Naive B cell (primary cell): Measurements from ENCODE around the gene SBNO2. TPM values are rescaled to one million over a fixed set of nuclear protein-coding genes. Genes with fewer than 3 reads are reported as not detected.

Experiments used
- ATAC-seq, 2 donors: fragments of 150-1000 bp; cut with Tn5 transposase; 2 replicates each; pipeline ENCODE4 v1.10.0; 2021; ENCODE audit warnings: low read depth in 2 of 2, mild to moderate bottlenecking in 2 of 2, moderate library complexity in 2 of 2
- DNase-seq: peaks from one replicate; pipeline ENCODE4 v3.0.0; 2022
- H3K27ac Mint-ChIP-seq, 6 donors: one replicate each; pipeline ENCODE4 v1.8.0; 2020 to 2022; ENCODE audit warnings: mild to moderate bottlenecking in 6 of 6, mixed read lengths in 6 of 6, moderate library complexity in 5 of 6, inconsistent platforms in 2 of 6
- H3K27me3 Mint-ChIP-seq, 3 donors: one replicate each; pipeline ENCODE4 v1.8.0; 2021 to 2022; ENCODE audit warnings: mixed read lengths in 3 of 3, mild to moderate bottlenecking in 1 of 3
- H3K36me3 Mint-ChIP-seq, 2 donors: one replicate each; pipeline ENCODE4 v1.8.0; 2020 to 2022; ENCODE audit warnings: mixed read lengths in 2 of 2, inconsistent platforms in 1 of 2, mild to moderate bottlenecking in 1 of 2
- H3K4me1 Mint-ChIP-seq, 3 donors: one replicate each; pipeline ENCODE4 v1.8.0; 2020 to 2022; ENCODE audit warnings: mixed read lengths in 3 of 3, inconsistent platforms in 1 of 3, mild to moderate bottlenecking in 1 of 3, moderate library complexity in 1 of 3
- H3K4me3 Mint-ChIP-seq, 8 donors: one replicate each; pipeline ENCODE4 v1.8.0; 2020 to 2022; ENCODE audit warnings: mild to moderate bottlenecking in 8 of 8, mixed read lengths in 8 of 8, moderate library complexity in 8 of 8, inconsistent platforms in 2 of 8
- H3K9me3 Mint-ChIP-seq, 7 donors: one replicate each; pipeline ENCODE4 v1.8.0; 2020 to 2022; ENCODE audit warnings: mixed read lengths in 7 of 7, mild to moderate bottlenecking in 5 of 7, inconsistent platforms in 2 of 7, moderate library complexity in 1 of 7
- polyA plus RNA-seq, 6 donors: library from polyadenylated mRNA; unstranded; fragments of 300-500 nt; fragmentation: Illumina TruSeq; gene quantifications; one replicate each; pipeline ENCODE4 v1.2.3, GENCODE V29; 2021; ENCODE audit warnings: low read depth in 6 of 6

Gene SBNO2
- polyA plus RNA-seq, 6 donors from 2014 or later: 0.78 to 2.3 (median 1.3) TPM

DNA sequence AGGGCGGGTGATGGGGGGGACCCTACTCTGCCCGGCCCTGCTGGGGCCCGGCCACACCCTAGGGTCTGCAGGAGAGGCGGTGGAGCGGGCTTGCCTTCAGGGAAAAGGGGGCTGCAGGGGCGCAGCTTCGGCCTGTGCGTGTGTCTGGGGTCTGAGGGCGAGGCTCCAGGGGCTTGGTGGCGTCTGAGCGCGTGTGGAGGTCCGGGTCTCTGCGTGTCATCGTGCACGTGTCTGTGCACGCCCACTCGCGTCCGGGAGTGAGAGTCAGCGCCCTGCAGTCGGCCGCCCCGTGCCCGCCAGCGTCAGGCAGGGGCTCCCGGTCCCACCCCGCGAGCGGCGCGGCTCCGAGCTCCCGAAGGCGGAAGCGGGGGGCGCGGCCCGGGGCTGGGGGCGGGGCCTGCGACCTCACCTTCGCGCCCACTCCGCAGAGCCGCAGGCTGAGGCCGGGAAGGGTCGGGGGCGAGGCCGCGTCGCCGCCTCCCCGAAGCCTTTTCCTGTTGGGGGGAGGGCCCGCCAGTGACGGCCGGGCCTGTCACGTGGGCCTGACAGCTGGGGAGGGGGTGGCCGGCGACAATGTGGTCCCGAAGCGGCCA, 107.2 kb downstream of the SBNO2 start, which contains the start of gene ARHGAP45:
TSS of gene ARHGAP45 (plus strand) at position 420 of the 593 bp plus-strand sequence. CDS start 239 bp downstream, outside the sequence.
- peaks cover 6 to 12% of the 10 kb centered on the region in 2 donors for H3K36me3 Mint-ChIP-seq
- ATAC-seq (peak; percentile 54), DNase-seq (peak; percentile 84)
- peaks cover 0 to 2% (median 0%) of the 10 kb centered on the region in 7 donors for H3K9me3 Mint-ChIP-seq
- peak within 1 kb of the TSS; percentile 81 to 99 (median 96) for H3K4me3 Mint-ChIP-seq
- H3K27ac Mint-ChIP-seq: peak within 1 kb of the TSS; percentile 92 to 99 (median 96)
- H3K4me1 Mint-ChIP-seq: peaks cover 36 to 48% (median 45%) of the 10 kb centered on the region in 3 donors
- no peaks in the 10 kb centered on the region for H3K27me3 Mint-ChIP-seq

DNA sequence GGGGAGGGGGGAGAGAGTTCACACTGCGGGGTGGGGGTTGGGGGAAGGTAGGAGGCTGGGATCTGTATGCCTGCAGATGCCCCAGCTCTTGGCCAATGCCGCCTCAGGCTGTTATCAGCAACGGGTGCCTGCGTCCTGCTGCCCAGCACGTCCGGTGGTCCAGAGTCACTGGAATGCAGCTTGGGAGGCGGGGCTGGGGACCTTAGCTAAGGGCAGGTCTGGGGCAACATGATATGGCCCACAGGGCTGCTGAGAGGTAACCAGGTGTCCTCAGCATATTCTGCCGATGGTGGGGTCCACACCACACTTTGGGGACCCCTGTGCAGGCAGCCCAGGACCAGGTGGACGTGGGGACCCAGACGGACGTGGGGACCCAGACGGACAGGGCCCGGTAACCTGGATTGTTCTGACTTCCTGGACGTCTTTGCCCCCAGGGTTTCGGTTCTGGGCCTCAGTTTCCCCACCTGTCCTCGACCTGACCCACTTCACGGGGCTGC, 107.8 kb downstream of the SBNO2 start:
- DNase-seq (no peak), ATAC-seq (no peak)

DNA sequence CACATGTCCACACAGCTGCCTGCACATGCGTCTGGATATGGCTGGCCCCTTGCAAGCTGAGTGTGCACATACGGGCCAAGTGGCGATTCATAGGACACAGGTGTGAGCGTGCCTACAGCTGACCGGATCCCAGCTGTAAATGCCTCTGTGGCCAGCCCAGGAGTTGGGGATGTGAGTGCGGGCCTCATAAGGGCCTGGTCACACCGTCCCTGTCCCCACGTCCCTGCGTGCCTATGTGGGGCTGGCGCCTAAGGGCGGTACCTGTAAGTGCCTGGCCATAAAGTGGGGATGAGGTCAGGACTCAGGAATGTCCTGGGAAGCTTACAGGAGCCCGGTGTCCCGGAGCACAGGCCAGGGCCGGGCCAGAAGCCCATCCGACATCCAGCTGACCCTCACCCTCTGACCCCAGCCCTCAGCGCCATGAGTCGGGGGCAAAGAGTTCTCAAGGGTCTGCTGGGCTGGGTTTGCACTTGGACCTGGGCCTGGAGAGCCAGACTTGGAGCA, 108.4 kb downstream of the SBNO2 start:
- peak overlapping the region in 4 of 6 donors; percentile 65 to 90 (median 87) for H3K27ac Mint-ChIP-seq

More for the DNA sequence above, 107.8 kb downstream of the SBNO2 start:
- peak overlapping the region; percentile 74 to 97 (median 86) for H3K4me3 Mint-ChIP-seq
- peaks cover 0 to 2% (median 0%) of the 10 kb centered on the region in 7 donors for H3K9me3 Mint-ChIP-seq
- peaks cover 33 to 45% (median 41%) of the 10 kb centered on the region in 3 donors for H3K4me1 Mint-ChIP-seq
- H3K27me3 Mint-ChIP-seq: no peaks in the 10 kb centered on the region
- peaks cover 6 to 9% of the 10 kb centered on the region in 2 donors for H3K36me3 Mint-ChIP-seq
- peak overlapping the region in 3 of 6 donors; percentile 90 to 92 (median 92) for H3K27ac Mint-ChIP-seq

DNA sequence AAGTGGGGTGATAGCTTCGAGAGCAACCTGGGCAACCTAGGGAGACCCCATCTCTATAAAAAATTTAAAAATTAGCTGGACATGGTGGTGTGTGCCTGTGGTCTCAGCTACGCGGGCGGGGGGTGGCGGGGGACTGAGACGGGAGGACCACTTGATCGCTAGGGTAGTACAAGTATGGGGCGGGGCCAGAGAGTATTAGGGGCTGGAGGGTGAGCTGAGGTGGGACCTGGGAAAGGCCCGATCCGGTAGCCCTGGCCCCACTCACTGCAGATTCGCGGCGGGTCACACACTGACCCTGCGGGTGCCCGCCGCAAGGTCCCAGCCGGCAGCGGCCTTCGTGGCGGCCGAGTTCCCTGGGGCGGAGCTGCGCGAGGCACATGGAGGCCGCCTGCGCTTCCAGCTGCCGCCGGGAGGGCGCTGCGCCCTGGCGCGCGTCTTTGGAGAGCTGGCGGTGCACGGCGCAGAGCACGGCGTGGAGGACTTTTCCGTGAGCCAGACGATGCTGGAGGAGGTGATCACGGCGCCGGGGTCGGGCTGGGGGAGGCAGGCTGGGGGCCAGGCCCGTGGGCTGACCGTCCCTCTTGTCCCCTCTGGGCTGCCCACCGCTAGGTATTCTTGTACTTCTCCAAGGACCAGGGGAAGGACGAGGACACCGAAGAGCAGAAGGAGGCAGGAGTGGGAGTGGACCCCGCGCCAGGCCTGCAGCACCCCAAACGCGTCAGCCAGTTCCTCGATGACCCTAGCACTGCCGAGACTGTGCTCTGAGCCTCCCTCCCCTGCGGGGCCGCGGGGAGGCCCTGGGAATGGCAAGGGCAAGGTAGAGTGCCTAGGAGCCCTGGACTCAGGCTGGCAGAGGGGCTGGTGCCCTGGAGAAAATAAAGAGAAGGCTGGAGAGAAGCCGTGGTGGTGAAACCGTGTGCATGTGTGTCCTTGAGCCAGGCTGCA, 109.1 kb downstream of the SBNO2 start:
- DNase-seq (peak; percentile 58), ATAC-seq (peak; percentile 28 to 41)
- Mint-ChIP-seq H3K9me3 (peaks cover 0 to 2% (median 0%) of the 10 kb centered on the region in 7 donors), H3K36me3 (peaks cover 6 to 9% of the 10 kb centered on the region in 2 donors), H3K27ac (peak overlapping the region in 3 of 6 donors; percentile 56 to 84 (median 65)), H3K4me1 (peaks cover 30 to 45% (median 41%) of the 10 kb centered on the region in 3 donors), H3K4me3 (peak overlapping the region; percentile 55 to 97 (median 80)), H3K27me3 (no peaks in the 10 kb centered on the region)

More for the DNA sequence above, 108.4 kb downstream of the SBNO2 start:
- H3K4me3 Mint-ChIP-seq: peak overlapping the region; percentile 50 to 97 (median 80)
- H3K9me3 Mint-ChIP-seq: peaks cover 0 to 2% (median 0%) of the 10 kb centered on the region in 7 donors
- DNase-seq (no peak), ATAC-seq (no peak)
- H3K36me3 Mint-ChIP-seq: peaks cover 6 to 9% of the 10 kb centered on the region in 2 donors
- no peaks in the 10 kb centered on the region for H3K27me3 Mint-ChIP-seq
- peaks cover 33 to 45% (median 41%) of the 10 kb centered on the region in 3 donors for H3K4me1 Mint-ChIP-seq

DNA sequence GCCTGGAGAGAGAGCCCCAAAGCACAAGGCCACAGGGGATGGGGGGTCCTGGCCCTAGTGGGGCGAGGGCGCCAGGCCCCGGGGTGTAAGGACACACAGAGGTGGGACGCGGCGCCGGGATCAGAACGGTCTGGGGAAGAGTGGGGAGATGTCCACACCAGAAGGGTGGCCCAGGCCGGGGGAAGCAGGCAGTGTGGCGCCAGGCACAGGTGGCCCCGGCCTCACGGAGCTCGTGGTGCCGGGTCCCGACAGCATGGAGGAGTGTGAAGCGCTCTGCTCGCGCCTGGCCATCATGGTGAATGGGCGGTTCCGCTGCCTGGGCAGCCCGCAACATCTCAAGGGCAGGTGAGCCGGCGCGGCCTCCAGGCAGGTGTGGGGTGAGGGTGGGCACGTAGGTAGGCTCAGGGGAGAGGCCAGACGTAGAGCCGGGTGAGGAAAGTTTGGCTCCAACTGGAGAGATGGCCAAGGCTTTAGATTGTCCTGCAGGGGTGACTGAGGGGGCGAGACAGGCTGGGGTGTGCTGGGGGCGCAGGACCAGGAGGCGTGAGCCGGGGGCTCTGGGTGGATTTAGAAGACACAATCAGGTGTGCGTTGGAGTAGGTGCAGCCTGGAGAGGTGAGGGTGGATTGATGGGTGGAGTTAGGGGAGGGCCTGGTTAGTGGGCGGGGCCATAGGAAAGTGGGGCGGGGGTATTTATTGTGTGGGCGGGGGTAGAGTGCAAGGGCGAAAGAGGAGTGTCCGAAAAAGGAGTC, 110.0 kb downstream of the SBNO2 start:
- Mint-ChIP-seq H3K4me3 (peak overlapping the region in 3 of 8 donors; percentile 32 to 81 (median 61)), H3K9me3 (peaks cover 0 to 9% (median 0%) of the 10 kb centered on the region in 7 donors), H3K36me3 (peaks cover 4 to 6% of the 10 kb centered on the region in 2 donors), H3K4me1 (peaks cover 22 to 41% (median 35%) of the 10 kb centered on the region in 3 donors), H3K27me3 (no peaks in the 10 kb centered on the region), H3K27ac (peak overlapping the region in 4 of 6 donors; percentile 56 to 82 (median 68))
- ATAC-seq (no peak), DNase-seq (no peak)

DNA sequence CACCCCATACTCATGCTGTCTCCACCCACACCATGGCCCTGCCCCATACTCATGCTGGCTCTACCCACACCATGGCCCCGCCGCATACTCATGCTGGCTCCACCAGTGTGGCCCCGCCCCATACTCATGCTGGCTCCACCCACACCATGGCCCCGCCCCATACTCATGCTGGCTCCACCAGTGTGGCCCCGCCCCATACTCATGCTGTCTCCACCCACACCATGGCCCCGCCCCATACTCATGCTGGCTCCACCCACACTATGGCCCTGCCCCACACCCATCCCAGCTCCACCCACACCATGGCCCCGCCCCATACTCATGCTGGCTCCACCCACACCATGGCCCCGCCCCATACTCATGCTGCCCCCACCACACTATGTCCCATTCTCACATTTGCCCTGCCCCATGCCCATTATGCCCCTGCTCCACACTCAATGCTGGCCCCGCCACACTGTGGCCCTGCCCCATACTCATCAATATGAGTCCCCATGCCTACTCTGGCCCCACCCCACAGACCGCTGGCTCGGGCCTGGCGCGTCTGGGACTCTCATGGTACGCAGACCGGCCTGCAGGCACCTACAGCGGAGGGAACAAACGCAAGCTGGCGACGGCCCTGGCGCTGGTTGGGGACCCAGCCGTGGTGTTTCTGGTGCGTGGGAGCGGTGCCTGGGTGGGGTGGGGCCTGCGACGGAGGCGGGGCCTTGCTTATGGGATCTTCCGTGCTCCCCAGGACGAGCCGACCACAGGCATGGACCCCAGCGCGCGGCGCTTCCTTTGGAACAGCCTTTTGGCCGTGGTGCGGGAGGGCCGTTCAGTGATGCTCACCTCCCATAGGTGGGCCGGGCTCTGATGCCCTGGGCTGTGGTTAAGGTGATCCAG, 110.8 kb downstream of the SBNO2 start:
- DNase-seq: peak; percentile 30
- Mint-ChIP-seq H3K4me3 (peak overlapping the region in 2 of 8 donors; percentile 33 to 81), H3K4me1 (peaks cover 16 to 34% (median 27%) of the 10 kb centered on the region in 3 donors), H3K27ac (peak overlapping the region in 2 of 6 donors; percentile 82 to 95), H3K9me3 (peaks cover 0 to 15% (median 2%) of the 10 kb centered on the region in 7 donors), H3K36me3 (peaks cover 3 to 4% of the 10 kb centered on the region in 2 donors), H3K27me3 (no peaks in the 10 kb centered on the region)
- ATAC-seq: no peak

DNA sequence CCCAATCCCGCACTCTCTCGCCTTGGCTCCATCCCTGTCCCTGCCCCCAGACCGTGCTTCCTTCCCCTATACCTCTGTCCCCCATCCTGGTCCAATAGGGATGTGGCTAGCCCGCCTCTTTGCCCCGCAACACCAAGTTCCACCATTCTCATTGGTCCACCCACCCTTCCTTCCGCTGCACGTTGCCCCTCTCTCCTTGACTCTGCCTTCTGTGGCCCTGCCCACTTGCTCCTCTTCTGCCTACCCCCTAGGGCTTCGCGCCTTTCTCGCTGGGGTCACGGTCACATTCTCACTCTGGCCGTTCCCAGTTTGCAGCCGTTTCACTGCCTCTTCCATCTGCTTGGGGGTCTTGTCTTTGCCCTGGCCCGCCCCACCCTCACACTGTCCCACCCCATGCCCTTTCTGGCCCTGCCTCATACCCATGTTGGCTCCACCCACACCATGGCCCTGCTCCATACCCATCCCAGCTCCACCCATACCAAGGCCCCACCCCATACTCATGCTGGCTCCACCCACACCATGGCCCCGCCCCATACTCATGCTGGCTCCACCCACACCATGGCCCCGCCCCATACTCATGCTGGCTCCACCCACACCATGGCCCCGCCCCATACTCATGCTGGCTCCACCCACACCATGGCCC, 111.6 kb downstream of the SBNO2 start:
- peaks cover 11 to 12% of the 10 kb centered on the region in 2 donors for H3K36me3 Mint-ChIP-seq
- DNase-seq: no peak

DNA sequence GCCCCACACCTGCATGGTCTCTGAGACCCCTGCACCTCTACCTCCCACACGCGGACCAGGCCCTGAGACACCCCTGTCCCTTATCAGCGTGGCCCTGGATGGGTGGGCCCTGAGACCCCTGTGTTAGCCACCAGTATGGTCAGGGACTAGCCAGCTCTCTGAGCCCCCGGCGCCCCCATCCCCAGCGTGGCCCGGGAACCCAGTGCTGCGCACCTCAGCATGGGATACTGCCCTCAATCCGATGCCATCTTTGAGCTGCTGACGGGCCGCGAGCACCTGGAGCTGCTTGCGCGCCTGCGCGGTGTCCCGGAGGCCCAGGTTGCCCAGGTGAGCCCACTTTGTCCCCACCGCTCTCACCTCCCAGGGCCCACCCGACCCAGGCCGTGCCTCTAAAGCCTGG, 112.1 kb downstream of the SBNO2 start:
- no peak for ATAC-seq
- Mint-ChIP-seq H3K36me3 (peaks cover 14 to 17% of the 10 kb centered on the region in 2 donors), H3K27me3 (no peaks in the 10 kb centered on the region), H3K27ac (no peak overlapping the region), H3K9me3 (peaks cover 5 to 27% (median 14%) of the 10 kb centered on the region in 7 donors), H3K4me1 (peaks cover 18 to 45% (median 37%) of the 10 kb centered on the region in 3 donors), H3K4me3 (no peak overlapping the region)
- no peak for DNase-seq

More for the DNA sequence above, 111.6 kb downstream of the SBNO2 start:
- Mint-ChIP-seq H3K4me3 (no peak overlapping the region), H3K27me3 (no peaks in the 10 kb centered on the region), H3K27ac (peak overlapping the region in 1 of 6 donors; percentile 65), H3K9me3 (peaks cover 2 to 22% (median 8%) of the 10 kb centered on the region in 7 donors), H3K4me1 (peaks cover 18 to 41% (median 33%) of the 10 kb centered on the region in 3 donors)
- no peak for ATAC-seq

DNA sequence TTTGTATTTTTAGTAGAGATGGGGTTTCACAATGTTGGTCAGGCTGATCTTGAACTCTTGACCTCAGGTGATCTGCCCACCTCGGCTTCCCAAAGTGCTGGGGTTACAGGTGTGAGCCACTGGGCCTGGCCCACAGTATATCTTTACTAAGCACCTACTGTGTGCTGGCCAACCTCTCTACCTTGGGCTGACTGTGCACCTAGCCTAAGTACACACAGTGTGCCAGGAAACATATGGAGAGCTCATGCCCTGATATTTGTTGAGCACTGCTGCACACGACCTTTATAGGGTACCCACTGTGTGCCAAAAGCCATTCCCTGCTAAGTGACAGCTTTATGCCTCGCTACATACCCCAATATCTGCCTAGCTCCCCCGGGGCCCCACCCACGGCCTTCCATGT, 113.4 kb downstream of the SBNO2 start:
- ATAC-seq (no peak), DNase-seq (no peak)
- H3K4me3 Mint-ChIP-seq: no peak overlapping the region
- peaks cover 10 to 38% (median 23%) of the 10 kb centered on the region in 7 donors for H3K9me3 Mint-ChIP-seq
- H3K27ac Mint-ChIP-seq: peak overlapping the region in 2 of 6 donors; percentile 65 to 92
- H3K4me1 Mint-ChIP-seq: peaks cover 15 to 50% (median 31%) of the 10 kb centered on the region in 3 donors
- H3K27me3 Mint-ChIP-seq: no peaks in the 10 kb centered on the region
- H3K36me3 Mint-ChIP-seq: peaks cover 23 to 30% of the 10 kb centered on the region in 2 donors

DNA sequence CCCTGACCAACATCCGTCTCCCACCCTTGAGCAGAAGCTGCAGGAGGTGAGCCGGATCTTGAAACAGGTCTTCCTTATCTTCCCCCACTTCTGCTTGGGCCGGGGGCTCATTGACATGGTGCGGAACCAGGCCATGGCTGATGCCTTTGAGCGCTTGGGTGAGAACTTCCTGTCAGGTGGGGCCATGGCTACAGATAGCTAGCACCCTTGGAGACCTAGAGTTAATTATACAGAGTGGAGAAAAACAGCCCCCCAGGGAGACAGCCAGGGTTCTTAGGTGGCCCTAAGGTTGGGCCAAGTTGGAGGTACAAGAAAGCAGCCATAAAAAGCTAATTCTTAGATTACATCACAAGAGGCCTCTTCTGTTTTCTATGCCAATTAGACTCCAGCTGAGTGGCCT, 116.0 kb downstream of the SBNO2 start:
- H3K27ac Mint-ChIP-seq: no peak overlapping the region
- no peaks in the 10 kb centered on the region for H3K27me3 Mint-ChIP-seq
- peaks cover 10 to 52% (median 23%) of the 10 kb centered on the region in 7 donors for H3K9me3 Mint-ChIP-seq
- H3K4me3 Mint-ChIP-seq: no peak overlapping the region
- ATAC-seq: peak in 1 of 2 donors; percentile 52
- no peak for DNase-seq
- peaks cover 7 to 29% (median 9%) of the 10 kb centered on the region in 3 donors for H3K4me1 Mint-ChIP-seq
- peaks cover 23 to 34% of the 10 kb centered on the region in 2 donors for H3K36me3 Mint-ChIP-seq
